GM10248 (cell line): ENCODE results near the gene IL36B.

Experiments
- CTCF ChIA-PET: fragments of 300-600 bp; sonication (Branson Sonifier 250); formaldehyde crosslinking; extraction: SDS; loops from one replicate; lab custom pipeline; 2021; ENCODE audit warnings: antibody characterized with exemption; lab: Yijun Ruan, JAX
- POLR2A ChIA-PET: fragments of 350-650 bp; sonication (Branson Sonifier 250); formaldehyde crosslinking; extraction: SDS; loops from one replicate; lab custom pipeline; 2020; ENCODE audit warnings: antibody characterized with exemption; lab: Yijun Ruan, JAX
- DNase-seq: peaks from one replicate; pipeline ENCODE4 v3.0.0; 2012; ENCODE audit errors: extremely low spot score
- CTCF ChIP-seq: IDR thresholded peaks from 2 replicates; pipeline ENCODE4 v1.5.1; 2012; ENCODE audit warnings: mild to moderate bottlenecking, low read depth; ENCODE audit errors: extremely low read depth, missing control alignments, control extremely low read depth

Gene IL36B

GRCh38 chr2:113092864-113093612 is 40.4 kb upstream of the IL36B start:
- POLR2A ChIA-PET = no interaction called here
- DNase-seq = no peak
- CTCF ChIA-PET = interaction anchor here (1.0 to 1.9 kb wide), 4 partner anchors 8 to 45 kb away, joined by 3 to 7 read pairs (median 4); no protein-coding TSS in a partner anchor
- no peak for TF ChIP-seq CTCF

GRCh38 chr2:113091231-113091896 is 38.7 kb upstream of the IL36B start:
- ChIA-PET CTCF (interaction anchor here (1.0 to 1.9 kb wide), 3 partner anchors 12 to 47 kb away, joined by 3 to 7 read pairs (median 4); no protein-coding TSS in a partner anchor), POLR2A (no interaction called here)
- no peak for TF ChIP-seq CTCF
- DNase-seq = no peak

- ChIA-PET CTCF (interaction anchor here (0.7 to 1.7 kb wide), 3 partner anchors 9 to 48 kb away, joined by 3 to 4 read pairs (median 3); no protein-coding TSS in a partner anchor), POLR2A (no interaction called here)
- no peak for DNase-seq
- TF ChIP-seq CTCF = no peak
These were observed 37.2 kb upstream of the IL36B start for GRCh38 chr2:113089916-113090315.

GRCh38 chr2:113088213-113088992 is 35.7 kb upstream of the IL36B start:
- TF ChIP-seq CTCF = no peak
- CTCF ChIA-PET = interaction anchor here (1.0 to 1.7 kb wide), 4 partner anchors 8 to 49 kb away, joined by 3 to 6 read pairs (median 4); no protein-coding TSS in a partner anchor
- DNase-seq = no peak
- POLR2A ChIA-PET = no interaction called here

GRCh38 chr2:113085542-113085941 is 32.9 kb upstream of the IL36B start:
- POLR2A ChIA-PET = no interaction called here
- DNase-seq = no peak
- no peak for TF ChIP-seq CTCF

More at GRCh38 chr2:113085542-113085941, 32.9 kb upstream of the IL36B start:
- CTCF ChIA-PET = interaction anchor here (1.0 to 1.5 kb wide), 6 partner anchors 8 to 305 kb away, joined by 3 to 4 read pairs (median 3); partner anchors contain the start of gene IL36B
